ENCODE measurements around the gene HIVEP2.
A peak's percentile ranks its signal among the peaks of the same experiment; 100 is the strongest.

Gene HIVEP2

DNA sequence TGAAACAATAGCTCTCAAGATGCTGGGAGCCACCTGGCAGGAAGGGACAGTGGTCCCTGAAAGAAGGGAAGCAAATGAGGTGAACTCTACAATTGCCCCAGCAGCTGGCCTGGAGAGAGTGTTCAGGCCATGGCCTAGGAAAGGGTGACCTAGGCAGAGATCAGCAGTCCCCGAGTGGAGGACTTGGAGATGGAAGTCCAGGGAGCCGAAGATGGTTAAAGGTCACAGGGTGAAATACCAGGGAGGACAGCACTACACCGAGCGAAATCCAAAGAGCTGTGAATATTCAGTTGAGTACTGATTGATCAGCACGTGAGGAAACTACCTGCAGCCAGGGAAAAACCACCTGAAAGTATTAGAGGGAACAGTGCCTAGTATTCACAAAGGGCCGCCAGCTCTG lies 133.1 kb downstream of the HIVEP2 start:
- peak; percentile 29 to 52 for DNase-seq

DNA sequence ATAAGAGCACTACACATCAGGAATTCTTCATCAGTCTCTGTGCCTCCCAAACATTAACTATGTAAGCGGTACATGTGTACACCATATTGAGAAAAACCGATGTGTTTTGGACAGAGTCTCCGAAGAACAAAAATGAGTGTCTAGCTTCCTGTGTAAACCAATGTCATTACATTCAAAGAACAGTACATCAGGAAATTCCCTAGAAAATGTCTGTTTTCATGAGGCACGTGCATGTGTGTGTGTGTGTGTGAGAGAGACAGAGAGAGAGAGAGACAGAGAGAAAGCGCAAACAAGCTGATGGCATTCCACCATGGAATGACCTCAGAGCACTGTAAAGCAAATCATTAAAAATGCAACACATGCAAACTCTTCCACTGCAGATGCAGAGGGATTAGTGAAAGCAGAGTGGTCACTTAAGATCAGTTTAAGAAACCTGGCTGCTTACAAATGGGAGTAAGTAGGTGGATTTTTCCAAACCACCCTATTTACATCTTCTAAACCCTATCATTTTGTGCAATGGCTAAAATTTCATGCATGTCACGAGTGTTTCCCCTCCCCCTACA lies 133.9 kb downstream of the HIVEP2 start:
- peak; percentile 23 to 83 for DNase-seq

DNA sequence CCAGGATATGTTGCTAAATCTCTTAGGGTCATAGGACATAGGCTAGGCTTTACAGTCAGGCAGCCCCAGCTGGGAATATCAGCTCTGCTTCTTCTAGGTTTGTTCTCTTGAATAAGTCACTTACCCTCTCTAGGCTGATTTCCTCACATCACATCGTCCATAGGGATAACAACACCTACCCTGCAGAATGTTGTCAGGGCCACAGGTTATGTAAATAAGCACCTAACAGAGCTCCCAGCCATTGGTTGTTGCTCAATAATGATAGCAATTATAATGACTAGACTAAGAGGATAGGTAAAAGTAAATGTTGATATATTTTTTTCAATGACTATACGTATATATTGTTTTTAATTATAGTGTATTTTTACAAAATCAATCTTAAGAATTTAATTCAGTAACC lies 135.0 kb downstream of the HIVEP2 start:
- no peak for DNase-seq

DNA sequence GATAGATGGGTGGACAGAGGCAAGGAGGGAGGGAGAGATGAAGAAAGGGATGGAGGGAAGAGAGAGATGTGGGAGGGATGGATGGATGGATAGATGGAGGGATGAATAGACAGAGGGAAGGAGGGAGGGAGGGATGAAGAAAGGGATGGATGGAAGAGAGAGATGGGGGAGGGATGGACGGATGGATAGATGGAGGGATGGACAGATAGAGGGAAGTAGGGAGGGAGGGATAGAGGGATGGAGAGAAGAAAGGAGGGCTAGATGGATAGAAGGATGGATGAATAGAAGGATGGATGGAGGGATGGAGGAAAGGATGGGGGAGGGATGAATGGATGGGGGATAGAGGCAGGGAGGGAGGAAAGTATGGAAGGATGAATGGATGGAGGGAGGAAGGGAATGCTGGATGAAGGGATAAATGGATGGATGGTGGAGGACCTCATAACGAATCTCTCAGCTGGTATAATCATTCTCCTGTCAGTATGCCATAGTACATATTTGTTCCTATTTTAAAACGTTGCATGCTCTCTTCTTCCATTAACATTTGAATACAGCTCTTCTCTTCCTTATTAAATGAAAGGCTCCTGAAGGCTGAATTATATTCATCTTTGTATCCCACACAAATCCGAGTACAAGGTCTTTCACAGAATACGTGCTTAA lies 136.4 kb downstream of the HIVEP2 start:
- no peak for DNase-seq

DNA sequence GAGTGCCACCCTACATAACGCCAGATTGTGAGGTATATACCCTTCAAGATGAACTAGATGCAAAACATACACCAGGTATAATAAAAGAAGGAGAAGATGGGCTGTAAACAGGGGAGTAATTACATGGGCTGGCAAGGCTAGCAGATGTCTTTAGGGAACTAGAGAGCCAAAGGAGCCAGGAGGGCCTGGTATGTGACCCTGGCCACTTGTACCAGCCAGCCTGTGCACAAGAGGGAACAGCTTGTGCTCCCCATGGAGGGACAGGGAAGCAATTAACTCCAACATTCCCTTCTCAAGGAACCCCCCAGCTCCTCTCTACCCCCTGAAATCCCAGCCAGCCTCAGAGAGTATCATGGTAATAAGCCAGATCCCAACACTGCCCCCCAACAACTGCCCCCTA lies 139.9 kb downstream of the HIVEP2 start:
- peak; percentile 42 to 72 for DNase-seq

DNA sequence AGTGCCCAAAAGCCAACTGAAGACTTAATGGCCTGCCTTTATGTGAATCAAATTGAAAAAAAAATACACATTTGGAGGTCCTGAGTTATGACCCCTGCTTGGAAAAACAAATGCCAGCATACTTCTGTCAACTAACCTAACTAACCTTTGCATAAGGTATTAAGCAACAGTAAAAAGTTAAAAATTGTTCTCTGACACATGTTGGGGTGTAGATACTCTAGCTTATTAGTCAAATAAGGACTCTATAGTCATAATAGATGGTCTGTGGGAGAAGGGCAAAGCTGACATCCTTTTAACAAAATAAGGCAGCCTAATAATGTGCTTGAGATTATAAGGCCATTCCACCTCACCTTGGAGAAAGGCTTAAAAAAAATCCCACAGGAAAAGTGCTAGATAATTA lies 140.5 kb downstream of the HIVEP2 start:
- DNase-seq, result no peak

DNA sequence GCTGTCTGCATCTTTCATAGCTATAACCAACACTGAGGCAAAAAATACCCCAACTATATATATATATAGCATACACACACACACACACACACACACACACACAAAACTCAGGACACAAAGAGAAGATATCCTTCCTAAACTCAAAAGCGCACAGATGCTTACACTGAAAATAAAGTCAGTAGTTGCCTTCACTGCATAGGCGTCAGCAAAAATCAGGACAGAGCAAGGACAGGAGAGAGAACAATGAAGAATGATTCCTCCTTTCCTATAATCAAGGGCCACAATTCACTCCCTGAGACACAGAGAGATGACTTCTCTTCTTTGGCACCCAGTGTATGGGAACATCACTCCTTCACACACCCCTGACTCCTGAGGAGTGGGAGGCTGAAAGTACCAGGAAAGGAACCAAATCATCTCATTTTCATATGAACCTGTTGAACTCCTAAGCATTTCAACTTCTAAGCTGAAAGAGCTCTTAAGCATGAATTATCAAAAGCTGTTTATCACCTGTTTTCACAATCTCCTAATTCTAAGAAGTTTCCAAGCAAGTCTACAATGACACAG lies 141.4 kb downstream of the HIVEP2 start:
- DNase-seq, result no peak

DNA sequence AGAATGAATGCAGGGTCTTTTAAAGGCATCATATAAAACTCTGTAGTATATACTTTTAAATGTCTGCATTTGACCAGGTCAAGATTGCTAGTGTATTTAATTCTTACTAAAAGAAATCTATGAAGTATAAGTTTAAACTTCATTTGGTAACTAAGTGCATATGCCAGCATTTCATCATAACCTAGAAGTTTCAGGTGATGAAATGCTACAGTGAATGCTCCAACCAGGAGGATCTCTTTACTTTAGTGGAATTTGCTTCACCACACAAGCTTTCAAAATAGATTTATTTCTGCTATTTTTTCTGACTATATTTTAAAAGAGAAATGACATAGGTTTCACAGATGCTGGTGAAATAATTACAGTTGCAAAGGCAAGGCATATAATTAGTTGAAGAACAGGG lies 141.9 kb downstream of the HIVEP2 start:
- no peak for DNase-seq

DNA sequence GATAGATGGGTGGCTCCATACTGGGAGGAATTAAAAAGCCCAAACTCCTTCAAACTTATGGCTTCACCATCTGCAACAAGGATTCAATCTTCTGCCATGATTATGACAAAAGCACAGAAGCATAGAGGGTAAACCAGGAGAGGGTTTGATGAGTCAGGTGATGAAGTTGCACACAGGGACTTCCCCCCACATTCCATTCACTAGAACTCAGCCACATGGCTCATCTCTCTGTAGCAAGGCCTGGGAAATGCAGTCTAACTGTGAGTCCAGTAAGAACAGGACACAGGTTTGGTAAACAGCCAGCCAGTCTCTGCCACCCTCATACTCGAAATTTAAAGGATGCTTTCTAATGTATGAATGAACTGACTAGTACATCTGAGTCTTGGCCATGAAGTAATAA lies 142.9 kb downstream of the HIVEP2 start:
- no peak for DNase-seq

DNA sequence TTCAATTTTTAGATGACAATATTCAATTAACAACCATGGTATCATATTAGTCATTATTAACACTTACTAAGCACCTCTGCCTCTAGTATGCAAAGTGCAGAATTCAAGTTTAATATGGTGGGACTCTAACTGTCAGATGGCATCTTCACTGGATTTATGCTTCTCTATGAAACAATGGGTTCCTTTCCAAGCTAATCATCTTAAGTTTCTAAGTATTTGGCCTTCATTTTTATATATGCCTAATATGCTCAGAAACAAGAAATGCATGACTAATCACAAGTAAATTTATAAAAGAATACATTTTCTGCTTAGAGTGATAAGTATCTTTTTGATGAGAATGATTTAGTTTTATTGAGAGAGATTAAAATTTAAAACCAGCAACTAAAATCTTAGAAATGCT lies 144.7 kb downstream of the HIVEP2 start:
- no peak for DNase-seq

DNA sequence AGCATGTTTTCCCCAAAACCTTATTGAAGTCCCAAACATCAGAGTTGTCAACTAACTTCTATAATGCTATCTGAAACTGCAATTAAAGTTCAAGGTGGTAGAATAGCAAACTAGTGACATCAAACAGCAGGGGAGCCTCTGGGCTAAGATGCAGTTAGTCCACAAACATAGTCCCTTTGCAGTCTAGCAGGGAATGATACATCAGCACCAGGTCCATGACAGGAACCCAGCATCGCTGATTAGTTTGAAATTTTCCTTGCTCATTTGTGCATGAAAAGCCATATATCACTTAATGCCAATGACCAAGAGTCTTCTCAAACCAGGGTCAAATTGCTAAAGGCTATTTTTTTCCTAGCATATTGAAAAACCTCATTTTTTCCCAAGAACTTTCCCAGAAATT lies 145.3 kb downstream of the HIVEP2 start:
- no peak for DNase-seq

DNA sequence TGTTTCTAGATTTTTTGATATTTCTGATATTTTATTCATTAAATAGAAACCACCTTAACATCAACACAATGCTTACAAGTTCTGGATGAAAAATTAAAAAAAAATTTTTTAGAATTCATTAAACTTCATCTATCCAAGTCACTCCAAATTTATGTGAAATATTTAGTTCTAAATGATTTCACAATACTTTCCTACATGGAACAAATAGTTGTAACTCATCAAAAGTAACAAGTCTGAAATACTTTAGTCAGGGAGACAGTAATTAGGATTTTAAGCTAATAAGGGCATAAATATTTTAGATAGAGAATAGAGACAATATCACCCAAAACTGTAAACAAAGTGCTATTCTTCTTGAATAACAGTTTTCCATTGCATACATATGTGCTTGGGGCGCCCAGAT lies 147.8 kb downstream of the HIVEP2 start:
- no peak for DNase-seq

DNA sequence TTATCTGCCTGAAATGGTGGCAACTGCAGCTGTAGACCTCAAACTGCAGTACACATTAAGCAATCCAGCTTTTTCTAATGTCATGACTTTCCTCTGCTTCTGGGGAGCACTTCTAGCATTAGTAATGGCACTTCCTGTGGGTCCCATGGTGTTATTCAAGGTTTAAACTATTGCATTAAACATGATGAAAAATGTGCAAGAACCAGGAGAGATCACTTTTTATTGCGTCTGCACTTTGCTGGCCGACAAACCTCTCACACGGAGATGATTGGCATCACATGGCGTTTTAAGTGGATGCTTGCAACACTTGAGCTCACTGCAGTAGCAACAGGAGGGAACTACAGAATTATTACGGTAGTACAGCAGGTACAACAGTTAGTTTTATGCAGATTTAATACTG lies 148.4 kb downstream of the HIVEP2 start:
- peak; percentile 22 to 67 for DNase-seq

DNA sequence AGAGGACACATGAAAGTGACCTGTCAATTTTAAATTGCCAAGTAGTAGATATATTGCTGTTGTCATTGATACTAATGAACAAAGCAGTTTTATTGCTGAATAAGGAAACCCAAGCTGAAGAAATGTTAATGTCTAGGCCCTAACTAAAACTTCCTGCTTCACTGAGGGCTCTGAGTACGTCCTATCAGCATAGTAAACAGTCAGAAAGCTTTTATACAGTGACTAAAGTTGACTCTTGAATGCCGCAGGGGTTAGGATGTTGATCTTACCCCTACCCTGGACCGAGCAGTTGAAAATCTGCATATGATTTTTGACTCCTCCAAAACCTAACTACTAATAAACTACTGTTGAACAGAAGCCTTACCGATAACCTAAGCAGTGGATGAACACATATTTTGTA lies 149.0 kb downstream of the HIVEP2 start:
- DNase-seq, result no peak

DNA sequence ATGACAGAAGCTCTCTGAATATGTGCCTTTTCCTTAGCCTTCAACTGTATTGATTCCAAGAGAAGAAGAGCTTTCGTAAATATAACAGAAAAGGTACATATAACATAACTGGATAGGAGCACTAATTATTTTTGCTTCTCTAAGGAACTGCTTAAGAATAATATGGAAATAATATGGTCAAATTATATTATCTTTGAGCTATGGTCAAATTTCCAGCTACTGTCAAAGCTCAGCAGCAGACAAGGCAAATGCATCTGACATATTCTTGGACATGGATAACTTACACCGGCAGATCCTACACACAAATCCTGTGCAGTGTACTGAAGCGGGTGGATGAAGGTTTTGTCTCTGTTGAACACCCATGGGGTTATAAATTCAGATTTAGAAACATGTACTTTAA lies 150.6 kb downstream of the HIVEP2 start:
- DNase-seq, result no peak

DNA sequence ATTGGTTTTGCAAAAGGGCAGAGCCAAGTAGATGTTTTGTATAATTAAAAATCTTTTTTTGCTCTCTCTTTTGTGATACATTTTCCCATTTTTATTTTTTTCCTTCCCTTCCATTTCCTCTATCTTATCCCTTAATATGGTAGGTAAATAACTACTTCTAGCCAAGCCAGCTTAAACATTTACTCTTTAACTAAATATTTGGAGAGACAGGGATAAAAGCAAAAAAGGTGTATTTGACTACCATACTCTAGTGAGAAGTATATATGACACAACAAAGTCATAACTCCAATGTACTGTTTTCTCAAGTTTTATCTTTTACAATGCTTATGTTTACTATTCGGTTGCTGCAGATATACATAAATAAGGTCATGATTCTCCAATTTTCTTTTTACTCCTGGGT lies 154.7 kb downstream of the HIVEP2 start:
- DNase-seq, result no peak

DNA sequence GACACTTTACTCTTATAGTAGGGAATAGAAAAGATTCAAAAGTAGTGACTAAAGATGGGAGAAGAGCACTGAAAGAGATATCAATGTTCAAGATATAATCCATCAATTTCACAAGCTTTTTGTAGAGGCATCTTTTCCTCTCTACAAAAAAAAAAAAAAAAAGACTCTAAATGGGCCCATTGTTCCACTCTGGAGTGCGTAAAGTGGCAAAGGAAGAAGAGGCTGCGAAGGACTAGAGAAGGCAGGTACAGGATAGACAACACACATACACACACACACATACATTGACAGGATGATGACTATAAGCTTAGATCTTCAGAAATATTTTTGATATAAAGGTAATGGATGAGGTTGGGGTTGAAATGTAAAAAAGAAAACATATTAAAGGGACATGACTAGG lies 157.6 kb downstream of the HIVEP2 start:
- DNase-seq, result no peak

DNA sequence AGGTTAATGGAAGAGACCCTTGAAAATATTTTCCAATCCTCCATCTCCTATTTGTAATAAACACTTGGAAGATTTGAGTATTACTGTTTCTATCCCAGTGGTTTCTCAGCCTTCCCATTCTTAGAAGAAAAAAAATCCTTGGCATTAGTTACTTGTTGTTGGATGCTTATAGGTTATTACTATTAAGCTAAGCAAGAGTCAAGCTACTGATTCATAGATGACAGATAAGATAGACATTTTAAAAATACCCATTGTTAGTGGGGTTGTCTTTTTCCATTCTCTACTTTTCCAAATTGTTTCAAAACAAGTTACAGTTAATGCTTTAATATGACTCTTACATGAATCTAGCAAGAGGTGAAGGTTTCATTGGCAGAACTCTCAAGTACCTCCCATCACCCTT lies 158.5 kb downstream of the HIVEP2 start:
- DNase-seq, result no peak

DNA sequence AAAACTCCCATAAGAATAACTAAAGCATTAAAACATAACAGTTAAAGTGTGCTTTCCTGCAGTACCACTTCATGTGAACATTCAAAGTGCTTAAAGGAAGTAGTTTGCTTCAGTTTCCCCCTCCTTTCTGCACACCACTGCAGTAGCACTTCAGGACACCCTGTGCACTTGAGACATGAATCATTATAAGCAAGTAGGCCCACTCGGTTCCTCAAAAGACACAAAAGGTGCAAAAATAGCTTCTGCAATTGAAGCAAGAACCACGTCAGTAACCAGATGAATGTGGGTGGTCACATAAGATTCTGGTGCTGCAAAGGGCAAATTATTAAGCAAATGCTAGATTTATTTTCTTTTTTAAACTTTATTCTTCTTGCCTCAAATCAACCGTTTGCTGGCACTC lies 160.6 kb downstream of the HIVEP2 start:
- no peak for DNase-seq

DNA sequence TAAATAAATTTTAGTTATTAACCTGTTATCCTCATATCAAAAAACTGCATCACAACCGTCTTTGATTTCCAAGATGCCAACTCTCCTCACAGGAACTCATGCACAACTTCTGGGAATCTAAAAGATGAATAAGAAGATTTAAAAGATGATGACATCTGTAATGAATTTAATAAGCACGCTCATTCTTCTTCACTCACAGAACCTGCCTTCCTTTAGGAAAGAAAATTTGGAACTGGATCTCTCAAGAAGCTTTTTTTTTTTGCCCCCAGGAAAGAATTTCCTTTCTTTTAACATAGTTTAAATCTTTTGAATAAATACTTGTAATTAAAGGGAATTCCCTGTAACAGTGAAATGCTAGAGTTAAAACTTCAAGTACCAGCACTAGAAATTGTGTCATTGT lies 161.5 kb downstream of the HIVEP2 start:
- DNase-seq, result no peak

DNA sequence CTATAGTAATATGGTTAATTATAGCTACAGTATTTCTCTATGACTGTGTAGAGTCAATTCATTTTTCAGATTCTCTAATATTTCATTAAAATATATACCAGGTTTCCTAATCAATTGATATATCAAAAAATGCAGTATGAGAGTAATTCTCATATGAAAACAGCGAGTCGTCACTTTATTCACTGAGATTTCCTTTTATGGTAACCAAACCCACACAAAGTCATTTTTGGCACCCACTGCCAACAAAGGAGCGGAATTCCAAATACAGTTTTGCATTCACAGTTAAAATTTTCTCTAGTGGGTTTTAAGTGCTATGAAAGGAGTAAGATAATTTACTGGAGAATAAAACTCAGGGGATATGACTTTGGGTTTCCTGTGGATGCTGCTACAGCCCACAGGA lies 163.8 kb downstream of the HIVEP2 start:
- DNase-seq, result no peak

DNA sequence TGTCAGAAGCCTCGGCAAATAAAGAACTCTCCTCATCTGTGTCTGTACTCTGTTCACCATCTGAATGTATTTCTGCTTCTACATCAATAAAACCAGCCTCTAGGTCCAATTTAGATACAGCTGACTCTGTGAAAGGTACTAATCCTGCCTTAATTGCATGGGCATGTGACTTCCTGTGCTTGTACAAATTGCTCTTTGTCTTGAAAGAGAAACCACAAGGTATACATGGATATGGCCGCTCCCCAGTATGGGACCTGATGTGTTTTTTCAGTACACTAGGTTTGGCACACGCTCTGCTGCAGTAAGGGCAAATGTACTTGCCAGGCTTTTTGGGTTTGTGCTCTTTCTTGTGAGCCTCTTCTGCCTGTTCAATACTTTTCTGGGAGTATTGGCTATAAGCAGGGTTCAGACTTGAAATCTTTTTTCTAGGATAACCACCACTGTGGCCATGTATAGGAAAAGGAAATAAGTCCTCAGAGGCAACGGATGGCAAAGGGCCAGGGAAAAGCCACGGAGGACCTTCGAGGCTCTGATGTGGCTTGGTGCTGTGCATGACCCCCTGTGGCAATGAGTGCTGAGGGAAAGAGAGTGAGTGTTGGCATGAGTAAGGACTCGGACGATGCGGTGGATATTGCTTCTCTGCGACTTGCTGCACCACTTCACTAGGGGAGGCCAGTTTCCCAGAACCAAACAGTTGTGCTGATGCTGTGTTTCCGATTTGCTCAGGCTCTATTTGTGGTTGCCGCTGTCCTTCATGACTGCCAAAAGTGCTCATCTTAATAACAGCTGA lies 170.9 kb downstream of the HIVEP2 start:
- no peak for DNase-seq

DNA sequence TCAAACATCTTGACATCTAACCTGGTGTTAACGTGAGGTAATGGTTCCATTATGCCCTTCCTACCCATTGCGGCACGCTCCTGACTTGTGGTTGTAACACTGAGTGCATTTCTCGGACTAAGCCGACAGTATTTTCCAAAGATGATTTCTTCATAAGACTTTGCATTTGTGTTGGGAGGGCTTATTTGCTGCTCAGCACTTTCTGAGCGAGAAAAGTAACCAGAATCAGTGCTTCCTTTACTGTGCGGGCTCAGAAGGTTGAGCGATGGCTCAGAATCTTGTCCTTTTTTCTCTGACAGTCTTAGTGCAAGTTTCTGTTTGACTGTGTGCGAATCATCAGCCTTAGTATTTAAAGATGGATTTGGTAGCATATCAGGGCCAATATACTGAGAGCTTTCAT lies 171.7 kb downstream of the HIVEP2 start:
- no peak for DNase-seq

DNA sequence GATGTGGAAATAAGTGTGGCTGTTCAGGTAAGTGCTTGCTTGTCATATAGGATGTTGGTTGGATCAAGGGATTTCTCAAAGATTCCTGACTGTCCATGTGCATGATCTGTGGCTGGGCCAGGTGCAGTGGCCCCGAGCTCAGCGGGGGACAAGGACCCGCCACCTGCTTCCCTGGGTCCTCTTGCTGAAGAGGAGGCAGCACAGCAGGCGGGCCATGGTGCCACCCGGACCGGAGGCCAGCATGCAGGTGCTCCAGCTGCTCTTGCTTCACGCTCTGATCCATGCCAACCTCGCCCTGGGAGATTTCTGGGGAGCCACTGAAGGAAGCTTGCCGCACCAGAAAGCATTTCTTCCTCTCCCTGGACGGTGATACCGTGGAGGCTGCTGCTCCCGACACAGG lies 173.8 kb downstream of the HIVEP2 start:
- peak in 1 of 2 experiments; percentile 67 for DNase-seq

Measured in NCI-H524 (cell line).